D721Med (cell line): ENCODE data around the gene APCDD1.

Source experiments
- DNase-seq: peaks from one replicate; pipeline ENCODE4 v3.0.0; 2011; ENCODE audit warnings: low spot score; ENCODE audit not compliant: insufficient read length
- FAIRE-seq: peaks from 2 replicates; lab custom pipeline; 2011; peaks lifted over from hg19 to GRCh38; lab: Jason Lieb, UNC
- CTCF ChIP-seq: IDR thresholded peaks from 2 replicates; pipeline ENCODE4 v1.5.1; 2012; ENCODE audit warnings: mild to moderate bottlenecking, control low read depth; ENCODE audit not compliant: insufficient read depth; ENCODE audit errors: missing control alignments

Gene APCDD1

GRCh38 chr18:10442551-10442971 is 11.9 kb upstream of the APCDD1 start:
- no peak for TF ChIP-seq CTCF
- DNase-seq (no peak), FAIRE-seq (no peak)

- no peak for TF ChIP-seq CTCF
- FAIRE-seq (no peak), DNase-seq (no peak)
Observed at GRCh38 chr18:10443001-10443400, 11.4 kb upstream of the APCDD1 start.

- no peak for DNase-seq
- no peak for TF ChIP-seq CTCF
- no peak for FAIRE-seq
Observed at GRCh38 chr18:10444314-10445006, 10.0 kb upstream of the APCDD1 start.

- DNase-seq (no peak), FAIRE-seq (no peak)
- no peak for TF ChIP-seq CTCF
Observed at GRCh38 chr18:10449396-10449795, 5.0 kb upstream of the APCDD1 start.

- no peak for DNase-seq
- FAIRE-seq = no peak
- TF ChIP-seq CTCF = no peak
Observed at GRCh38 chr18:10450986-10451385, 3.4 kb upstream of the APCDD1 start.

GRCh38 chr18:10453261-10453805 is 1.1 kb upstream of the APCDD1 start:
- TF ChIP-seq CTCF = no peak
- no peak for DNase-seq
- no peak for FAIRE-seq
